HepG2 (cell line): ENCODE results near the gene CREBZF. TPM values are rescaled to one million over a fixed set of nuclear protein-coding genes. Genes with fewer than 3 reads are reported as not detected.

Source experiments
- BHLHE40 ChIP-seq: IDR thresholded peaks from 2 replicates; pipeline ENCODE4 v1.6.1; 2011; ENCODE audit warnings: low read length, improper control_type of control experiment
- HNRNPH1 ChIP-seq: fragments of 200-400 bp; formaldehyde crosslinking; optimal IDR thresholded peaks from 2 replicates; pipeline ENCODE3; 2017; ENCODE audit warnings: mild to moderate bottlenecking, low read depth, low read length
- LCORL ChIP-seq, 2 experiments: fragments of 450-650 bp in 1 of 2; sonication (generic) in 1 of 2; formaldehyde crosslinking in 1 of 2; IDR thresholded peaks; 2 replicates each; pipeline versions ENCODE4 v1.5.0 to v1.6.1; 2017 to 2020; ENCODE audit warnings: antibody characterized with exemption in 1 of 2, missing genetic modification reagents in 1 of 2
- PAF1 ChIP-seq: IDR thresholded peaks from 2 replicates; pipeline ENCODE4 v1.6.1; 2016; ENCODE audit warnings: missing genetic modification reagents, missing compliant biosample characterization
- PAX8 ChIP-seq: sonication (generic); formaldehyde crosslinking; IDR thresholded peaks from 2 replicates; pipeline ENCODE4 v1.8.0; 2022; ENCODE audit warnings: mild to moderate bottlenecking, missing genetic modification reagents, borderline replicate concordance
- SMAD1 ChIP-seq: sonication (generic); formaldehyde crosslinking; IDR thresholded peaks from 2 replicates; pipeline ENCODE4 v1.4.0; 2020; ENCODE audit warnings: missing genetic modification reagents, low read depth, mild to moderate bottlenecking, borderline replicate concordance
- ZBTB39 ChIP-seq: sonication (generic); formaldehyde crosslinking; IDR thresholded peaks from 2 replicates; pipeline ENCODE4 v1.5.0; 2020; ENCODE audit warnings: missing genetic modification reagents
- ZC3H13 ChIP-seq: sonication (generic); formaldehyde crosslinking; IDR thresholded peaks from 2 replicates; pipeline ENCODE4 v1.8.1; 2023; ENCODE audit warnings: mild to moderate bottlenecking, missing genetic modification reagents, moderate library complexity
- ZNF280B ChIP-seq: sonication (generic); formaldehyde crosslinking; IDR thresholded peaks from 2 replicates; pipeline ENCODE4 v1.5.0; 2020; ENCODE audit warnings: missing genetic modification reagents, mild to moderate bottlenecking, borderline replicate concordance
- ZNF451 ChIP-seq: sonication (generic); formaldehyde crosslinking; IDR thresholded peaks from 2 replicates; pipeline ENCODE4 v1.5.0; 2020; ENCODE audit warnings: mild to moderate bottlenecking, missing genetic modification reagents
- ZNF703 ChIP-seq: sonication (generic); formaldehyde crosslinking; IDR thresholded peaks from 2 replicates; pipeline ENCODE4 v1.5.1; 2020; ENCODE audit warnings: missing genetic modification reagents, mild to moderate bottlenecking, moderate library complexity, borderline replicate concordance
- ZNF775 ChIP-seq: sonication (generic); formaldehyde crosslinking; IDR thresholded peaks from 2 replicates; pipeline ENCODE4 v1.4.0; 2020; ENCODE audit warnings: missing genetic modification reagents, mild to moderate bottlenecking, moderate library complexity, borderline replicate concordance
- polyA plus RNA-seq, 8 experiments: library from polyadenylated mRNA; depleted of rRNA in 3 of 8; stranded (reverse) in 7 of 8; unstranded in 1 of 8; fragments of >200 nt; fragmentation: Illumina TruSeq in 4 of 8; extraction: Trizol in 4 of 8; gene quantifications; 2 replicates each; pipeline versions ENCODE4 v1.2.1 to v1.2.3, GENCODE V29; 2011 to 2016; ENCODE audit warnings: low read depth in 4 of 8, missing spikeins in 1 of 8, mixed read lengths in 1 of 8; ENCODE audit not compliant: insufficient read depth in 1 of 8
- total RNA-seq, 5 experiments: library from RNA; depleted of rRNA; stranded (reverse); fragments of >200 nt; fragmentation: Illumina TruSeq; extraction: Trizol; gene quantifications; 2 replicates each; pipeline ENCODE4 v1.2.3, GENCODE V29; 2016; ENCODE audit warnings: low read depth in 1 of 5
- TF ChIP-seq, protein P1 (sequence below): sonication (generic); formaldehyde crosslinking; IDR thresholded peaks from 2 replicates; pipeline ENCODE4 v1.8.0; 2022; ENCODE audit warnings: mild to moderate bottlenecking, missing genetic modification reagents
- TF ChIP-seq, protein P2 (sequence below): sonication (generic); formaldehyde crosslinking; conservative IDR thresholded peaks from 2 replicates; pipeline ENCODE4 v1.8.1; 2023; ENCODE audit warnings: missing genetic modification reagents
- TF ChIP-seq, protein P3 (sequence below): sonication (generic); formaldehyde crosslinking; conservative IDR thresholded peaks from 2 replicates; pipeline ENCODE4 v1.5.0; 2020; ENCODE audit warnings: missing genetic modification reagents

The CREBZF gene
- total and polyA plus RNA-seq, 2 of the 13 experiments (the other 11 are each of a cell fraction or from before 2014, with no cell fraction given) = 30.6 to 43.1 TPM

GRCh38 chr11:85663753-85664614 is 945 bp downstream of the CREBZF start (continued):
- TF ChIP-seq, protein P1, sequence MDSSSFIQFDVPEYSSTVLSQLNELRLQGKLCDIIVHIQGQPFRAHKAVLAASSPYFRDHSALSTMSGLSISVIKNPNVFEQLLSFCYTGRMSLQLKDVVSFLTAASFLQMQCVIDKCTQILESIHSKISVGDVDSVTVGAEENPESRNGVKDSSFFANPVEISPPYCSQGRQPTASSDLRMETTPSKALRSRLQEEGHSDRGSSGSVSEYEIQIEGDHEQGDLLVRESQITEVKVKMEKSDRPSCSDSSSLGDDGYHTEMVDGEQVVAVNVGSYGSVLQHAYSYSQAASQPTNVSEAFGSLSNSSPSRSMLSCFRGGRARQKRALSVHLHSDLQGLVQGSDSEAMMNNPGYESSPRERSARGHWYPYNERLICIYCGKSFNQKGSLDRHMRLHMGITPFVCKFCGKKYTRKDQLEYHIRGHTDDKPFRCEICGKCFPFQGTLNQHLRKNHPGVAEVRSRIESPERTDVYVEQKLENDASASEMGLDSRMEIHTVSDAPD (CRISPR knock-in tag) = no peak
- TF ChIP-seq ZC3H13 (CRISPR knock-in tag) (peak; percentile 85; the same call in 1 of the 2 replicates), PAF1 (CRISPR knock-in tag) (no peak), ZNF451 (CRISPR knock-in tag) (no peak), PAX8 (no peak), ZNF703 (CRISPR knock-in tag) (no peak), SMAD1 (CRISPR knock-in tag) (no peak), ZNF280B (CRISPR knock-in tag) (no peak), HNRNPH1 (no peak), ZNF775 (CRISPR knock-in tag) (no peak), ZBTB39 (CRISPR knock-in tag) (no peak), BHLHE40 (no peak), LCORL (IDR thresholded peaks at IDR 0.05) (no peak), LCORL (CRISPR knock-in tag; IDR thresholded peaks at IDR 0.05) (no peak; the same call in 1 of the 2 replicates)
- TF ChIP-seq, protein P2, sequence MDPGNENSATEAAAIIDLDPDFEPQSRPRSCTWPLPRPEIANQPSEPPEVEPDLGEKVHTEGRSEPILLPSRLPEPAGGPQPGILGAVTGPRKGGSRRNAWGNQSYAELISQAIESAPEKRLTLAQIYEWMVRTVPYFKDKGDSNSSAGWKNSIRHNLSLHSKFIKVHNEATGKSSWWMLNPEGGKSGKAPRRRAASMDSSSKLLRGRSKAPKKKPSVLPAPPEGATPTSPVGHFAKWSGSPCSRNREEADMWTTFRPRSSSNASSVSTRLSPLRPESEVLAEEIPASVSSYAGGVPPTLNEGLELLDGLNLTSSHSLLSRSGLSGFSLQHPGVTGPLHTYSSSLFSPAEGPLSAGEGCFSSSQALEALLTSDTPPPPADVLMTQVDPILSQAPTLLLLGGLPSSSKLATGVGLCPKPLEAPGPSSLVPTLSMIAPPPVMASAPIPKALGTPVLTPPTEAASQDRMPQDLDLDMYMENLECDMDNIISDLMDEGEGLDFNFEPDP (CRISPR knock-in tag) = 0 out of 2 replicates have a peak, but pooled peaks have one; percentile 70
- TF ChIP-seq, protein P3, sequence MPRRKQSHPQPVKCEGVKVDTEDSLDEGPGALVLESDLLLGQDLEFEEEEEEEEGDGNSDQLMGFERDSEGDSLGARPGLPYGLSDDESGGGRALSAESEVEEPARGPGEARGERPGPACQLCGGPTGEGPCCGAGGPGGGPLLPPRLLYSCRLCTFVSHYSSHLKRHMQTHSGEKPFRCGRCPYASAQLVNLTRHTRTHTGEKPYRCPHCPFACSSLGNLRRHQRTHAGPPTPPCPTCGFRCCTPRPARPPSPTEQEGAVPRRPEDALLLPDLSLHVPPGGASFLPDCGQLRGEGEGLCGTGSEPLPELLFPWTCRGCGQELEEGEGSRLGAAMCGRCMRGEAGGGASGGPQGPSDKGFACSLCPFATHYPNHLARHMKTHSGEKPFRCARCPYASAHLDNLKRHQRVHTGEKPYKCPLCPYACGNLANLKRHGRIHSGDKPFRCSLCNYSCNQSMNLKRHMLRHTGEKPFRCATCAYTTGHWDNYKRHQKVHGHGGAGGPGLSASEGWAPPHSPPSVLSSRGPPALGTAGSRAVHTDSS (CRISPR knock-in tag) = no peak
